PC-3 (cell line): Measurements from ENCODE around the gene UBE3C. TPM values are rescaled to one million over a fixed set of nuclear protein-coding genes. Genes with fewer than 3 reads are reported as not detected.

Experiments used
- ATAC-seq: fragments of 200-7000 bp; cut with Tn5 transposase; 2 replicates; pipeline ENCODE4 v1.9.1; 2020; ENCODE audit warnings: mild to moderate bottlenecking, moderate library complexity
- BruUV-seq: library from RNA; stranded (reverse); fragments of 400-500 nt; replicated peaks from 2 replicates; lab custom pipeline; 2021; lab: Mats Ljungman, UMichigan
- CTCF ChIA-PET: fragments of 300-600 bp; sonication (Branson Sonifier 250); formaldehyde crosslinking; loops from one replicate; lab custom pipeline; 2022; ENCODE audit warnings: antibody characterized with exemption; lab: Charles Lee
- POLR2A ChIA-PET: fragments of 300-600 bp; sonication (Branson Sonifier 250); formaldehyde crosslinking; loops from one replicate; lab custom pipeline; 2022; ENCODE audit warnings: antibody characterized with exemption; ENCODE audit not compliant: unreplicated experiment; lab: Charles Lee
- DNase-seq: peaks from one replicate; pipeline ENCODE4 v3.0.0-alpha.2; 2015
- H2AFZ ChIP-seq: fragments of 300-600 bp; sonication (generic); 2 replicates; pipeline ENCODE4 v1.6.0; 2016; ENCODE audit warnings: antibody characterized with exemption, low read length
- H3F3A ChIP-seq: fragments of 300-600 bp; sonication (generic); one replicate; pipeline ENCODE4 v1.6.0; 2017; ENCODE audit warnings: antibody characterized with exemption, low read length, control low read depth, mild to moderate bottlenecking; ENCODE audit not compliant: unreplicated experiment
- H3K27ac ChIP-seq: fragments of 300-600 bp; sonication (generic); 2 replicates; pipeline ENCODE4 v1.5.1; 2016; ENCODE audit warnings: mild to moderate bottlenecking, low read length
- H3K27me3 ChIP-seq: fragments of 300-600 bp; sonication (generic); 2 replicates; pipeline ENCODE4 v1.6.1; 2016; ENCODE audit warnings: low read length, mixed read lengths
- H3K36me3 ChIP-seq: fragments of 300-600 bp; sonication (generic); 2 replicates; pipeline ENCODE4 v1.6.1; 2016; ENCODE audit warnings: low read depth, mixed run types, low read length, mixed read lengths
- H3K4me1 ChIP-seq: fragments of 300-600 bp; sonication (generic); 2 replicates; pipeline ENCODE4 v1.5.1; 2016; ENCODE audit warnings: low read length; ENCODE audit not compliant: insufficient read depth
- H3K4me2 ChIP-seq: fragments of 300-600 bp; sonication (generic); 2 replicates; pipeline ENCODE4 v1.6.0; 2016; ENCODE audit warnings: low read length
- H3K4me3 ChIP-seq: fragments of 300-600 bp; sonication (generic); 2 replicates; pipeline ENCODE4 v1.5.1; 2016; ENCODE audit warnings: mild to moderate bottlenecking, low read length, mixed read lengths
- H3K79me2 ChIP-seq: fragments of 300-600 bp; sonication (generic); 2 replicates; pipeline ENCODE4 v1.6.1; 2017; ENCODE audit warnings: low read length, mixed read lengths
- H3K9ac ChIP-seq: fragments of 300-600 bp; sonication (generic); 2 replicates; pipeline ENCODE4 v1.6.0; 2016; ENCODE audit warnings: mild to moderate bottlenecking, low read length
- H3K9me2 ChIP-seq: fragments of 300-600 bp; sonication (generic); replicated peaks from 2 replicates; pipeline ENCODE4 v1.6.1; 2016; ENCODE audit warnings: mixed run types, low read length, mixed read lengths
- H3K9me3 ChIP-seq: fragments of 300-600 bp; sonication (generic); 2 replicates; pipeline ENCODE4 v1.6.1; 2016; ENCODE audit warnings: low read length, mixed read lengths
- H4K20me1 ChIP-seq: fragments of 300-600 bp; sonication (generic); 2 replicates; pipeline ENCODE4 v1.6.1; 2016; ENCODE audit warnings: low read length, mixed read lengths
- CTCF ChIP-seq: fragments of 300-600 bp; sonication (generic); conservative IDR thresholded peaks from 2 replicates; pipeline ENCODE4 v1.5.1; 2017; ENCODE audit warnings: antibody characterized with exemption, low read depth, mild to moderate bottlenecking, low read length
- EZH2 ChIP-seq: fragments of 300-600 bp; sonication (generic); IDR thresholded peaks from one replicate; pipeline ENCODE4 v1.6.1; 2017; ENCODE audit warnings: antibody characterized with exemption, mild to moderate bottlenecking, low read length; ENCODE audit not compliant: unreplicated experiment
- EZH2phosphoT487 ChIP-seq: fragments of 300-600 bp; sonication (generic); IDR thresholded peaks from 2 replicates; pipeline ENCODE4 v1.6.1; 2018; ENCODE audit warnings: mild to moderate bottlenecking, antibody characterized with exemption, low read length, borderline replicate concordance
- intact Hi-C: fragments of 100-400 bp; cut with micrococcal nuclease; formaldehyde crosslinking; loops from 2 replicates; pipeline ENCODE4 v1.9.0; 2023
- total RNA-seq: library from RNA; depleted of rRNA; stranded (reverse); fragments of >200 nt; gene quantifications from 2 replicates; pipeline ENCODE4 v1.2.3, GENCODE V29; 2014

UBE3C gene
- total RNA-seq, 1 experiment from 2014 or later: 86.6 TPM

GRCh38 chr7:157271991-157272324 lies 133.2 kb downstream of the UBE3C start:
- TF ChIP-seq EZH2: no peak
- no peak for TF ChIP-seq CTCF
- no peak for TF ChIP-seq EZH2phosphoT487
- no peak overlapping the region for H3K4me2 ChIP-seq
- no peaks in the 10 kb centered on the region for H3K9me2 ChIP-seq
- no peaks in the 10 kb centered on the region for H3F3A ChIP-seq
- H3K4me1 ChIP-seq: peaks cover 24% of the 10 kb centered on the region
- no peaks in the 10 kb centered on the region for H3K79me2 ChIP-seq
- H3K36me3 ChIP-seq: peaks cover 13% of the 10 kb centered on the region
- DNase-seq (peak; percentile 58), ATAC-seq (peak; percentile 11)
- H3K27me3 ChIP-seq: no peaks in the 10 kb centered on the region
- H3K9ac ChIP-seq: no peak overlapping the region
- no peaks in the 10 kb centered on the region for H4K20me1 ChIP-seq
- peak overlapping the region; percentile 38 for H3K27ac ChIP-seq
- CTCF ChIA-PET: interaction anchor here (0.6 kb wide), 1 partner anchor 61 kb away, joined by 3 read pairs; no protein-coding TSS in a partner anchor
- no peak overlapping the region for H2AFZ ChIP-seq
- POLR2A ChIA-PET: no interaction called here
- H3K9me3 ChIP-seq: no peaks in the 10 kb centered on the region
- H3K4me3 ChIP-seq: no peak overlapping the region
- no TSS peak for BruUV-seq
- intact Hi-C loops: loop anchor here (10.0 kb wide), 1 partner anchor 317 kb away; no protein-coding TSS in a partner anchor

GRCh38 chr7:157272351-157273207 lies 133.9 kb downstream of the UBE3C start:
- POLR2A ChIA-PET: no interaction called here
- ATAC-seq (peak; percentile 6; the same call in 1 of the 2 replicates), DNase-seq (no peak)
- Histone ChIP-seq H3K27me3 (no peaks in the 10 kb centered on the region), H3K4me1 (peaks cover 27% of the 10 kb centered on the region), H3K9me2 (no peaks in the 10 kb centered on the region), H3K79me2 (no peaks in the 10 kb centered on the region), H3K4me3 (no peak overlapping the region), H3F3A (no peaks in the 10 kb centered on the region), H3K4me2 (no peak overlapping the region), H3K27ac (peak overlapping the region; percentile 38; the same call in 1 of the 2 replicates), H3K36me3 (peaks cover 13% of the 10 kb centered on the region), H3K9me3 (no peaks in the 10 kb centered on the region), H3K9ac (no peak overlapping the region), H2AFZ (no peak overlapping the region), H4K20me1 (no peaks in the 10 kb centered on the region)
- TF ChIP-seq EZH2phosphoT487 (no peak), CTCF (no peak), EZH2 (no peak)
- no TSS peak for BruUV-seq
- CTCF ChIA-PET: interaction anchor here (0.6 kb wide), 1 partner anchor 54 kb away, joined by 3 read pairs; no protein-coding TSS in a partner anchor
- intact Hi-C loops: loop anchor here (10.0 kb wide), 1 partner anchor 318 kb away; no protein-coding TSS in a partner anchor
